Skeletal muscle satellite cell (primary cell): ENCODE data around the gene RPRD2.

Experiments used
- H3K27me3 ChIP-seq: 2 replicates; pipeline ENCODE4 v1.7.0; 2013; ENCODE audit warnings: low read length; ENCODE audit not compliant: control insufficient read depth, insufficient read depth
- H3K36me3 ChIP-seq: 2 replicates; pipeline ENCODE4 v1.7.0; 2013; ENCODE audit warnings: mild to moderate bottlenecking, control low read depth, low read length; ENCODE audit not compliant: insufficient read depth
- H3K4me1 ChIP-seq: 2 replicates; pipeline ENCODE4 v1.7.0; 2013; ENCODE audit warnings: low read length; ENCODE audit not compliant: control insufficient read depth, insufficient read depth
- H3K4me2 ChIP-seq: 2 replicates; pipeline ENCODE4 v1.7.0; 2013; ENCODE audit warnings: mild to moderate bottlenecking, low read length
- H3K4me3 ChIP-seq: 2 replicates; pipeline ENCODE4 v1.7.0; 2013; ENCODE audit warnings: low read length
- H3K9ac ChIP-seq: 2 replicates; pipeline ENCODE4 v1.7.0; 2013; ENCODE audit warnings: mild to moderate bottlenecking, low read depth, low read length, moderate library complexity
- H3K9me3 ChIP-seq: replicated peaks from 2 replicates; pipeline ENCODE4 v1.7.0; 2013; ENCODE audit warnings: mild to moderate bottlenecking, control low read depth, low read length

The RPRD2 gene

GRCh38 chr1:150507912-150508864 lies 144.2 kb downstream of the RPRD2 start, which contains the start of gene ECM1:
TSS of gene ECM1 (plus strand) at chr1:150508109. CDS start at chr1:150508210, 101 bp downstream.
- H3K9ac ChIP-seq: peak within 1 kb of the TSS; percentile 80
- peak within 1 kb of the TSS; percentile 84 for H3K4me2 ChIP-seq
- peaks cover 41% of the 10 kb centered on the region for H3K36me3 ChIP-seq
- peak within 1 kb of the TSS; percentile 73 for H3K4me3 ChIP-seq
- H3K9me3 ChIP-seq: no peaks in the 10 kb centered on the region
- H3K4me1 ChIP-seq: peaks cover 24% of the 10 kb centered on the region
- H3K27me3 ChIP-seq: no peaks in the 10 kb centered on the region

- Histone ChIP-seq H3K4me3 (peak overlapping the region; percentile 73), H3K36me3 (peaks cover 42% of the 10 kb centered on the region)
Observed at GRCh38 chr1:150508982-150509381, 145.0 kb downstream of the RPRD2 start.

GRCh38 chr1:150511551-150511950 lies 147.6 kb downstream of the RPRD2 start:
- peaks cover 23% of the 10 kb centered on the region for H3K36me3 ChIP-seq
- no peak overlapping the region for H3K4me3 ChIP-seq
- peaks cover 36% of the 10 kb centered on the region for H3K4me1 ChIP-seq
- H3K9ac ChIP-seq: no peak overlapping the region
- H3K27me3 ChIP-seq: no peaks in the 10 kb centered on the region
- no peak overlapping the region for H3K4me2 ChIP-seq
- H3K9me3 ChIP-seq: no peaks in the 10 kb centered on the region

More at GRCh38 chr1:150508982-150509381, 145.0 kb downstream of the RPRD2 start:
- H3K27me3 ChIP-seq: no peaks in the 10 kb centered on the region
- H3K9me3 ChIP-seq: no peaks in the 10 kb centered on the region
- peaks cover 25% of the 10 kb centered on the region for H3K4me1 ChIP-seq
- H3K9ac ChIP-seq: peak overlapping the region; percentile 80
- peak overlapping the region; percentile 84 for H3K4me2 ChIP-seq

GRCh38 chr1:150511985-150512660 lies 148.2 kb downstream of the RPRD2 start:
- Histone ChIP-seq H3K4me3 (no peak overlapping the region), H3K9ac (no peak overlapping the region), H3K4me2 (no peak overlapping the region), H3K9me3 (no peaks in the 10 kb centered on the region), H3K36me3 (peaks cover 20% of the 10 kb centered on the region), H3K4me1 (peaks cover 38% of the 10 kb centered on the region), H3K27me3 (no peaks in the 10 kb centered on the region)

- Histone ChIP-seq H3K4me3 (no peak overlapping the region), H3K9me3 (no peaks in the 10 kb centered on the region), H3K27me3 (no peaks in the 10 kb centered on the region), H3K4me2 (no peak overlapping the region), H3K9ac (no peak overlapping the region), H3K36me3 (peaks cover 20% of the 10 kb centered on the region), H3K4me1 (peaks cover 34% of the 10 kb centered on the region)
Observed at GRCh38 chr1:150512846-150513245, 148.9 kb downstream of the RPRD2 start.

- no peak overlapping the region for H3K4me3 ChIP-seq
- no peaks in the 10 kb centered on the region for H3K9me3 ChIP-seq
- H3K4me2 ChIP-seq: no peak overlapping the region
- H3K27me3 ChIP-seq: no peaks in the 10 kb centered on the region
- H3K9ac ChIP-seq: no peak overlapping the region
- H3K4me1 ChIP-seq: peaks cover 29% of the 10 kb centered on the region
- peaks cover 20% of the 10 kb centered on the region for H3K36me3 ChIP-seq
Observed at GRCh38 chr1:150513351-150513791, 149.4 kb downstream of the RPRD2 start.

GRCh38 chr1:150514260-150514659 lies 150.3 kb downstream of the RPRD2 start:
- Histone ChIP-seq H3K4me2 (no peak overlapping the region), H3K4me1 (peaks cover 20% of the 10 kb centered on the region)

GRCh38 chr1:150514913-150515327 lies 151.0 kb downstream of the RPRD2 start:
- Histone ChIP-seq H3K27me3 (no peaks in the 10 kb centered on the region), H3K9ac (peak overlapping the region; percentile 72), H3K4me1 (peaks cover 18% of the 10 kb centered on the region), H3K4me3 (peak overlapping the region; percentile 77), H3K36me3 (peaks cover 20% of the 10 kb centered on the region), H3K9me3 (no peaks in the 10 kb centered on the region), H3K4me2 (peak overlapping the region; percentile 91)

More at GRCh38 chr1:150514260-150514659, 150.3 kb downstream of the RPRD2 start:
- no peak overlapping the region for H3K4me3 ChIP-seq
- H3K27me3 ChIP-seq: no peaks in the 10 kb centered on the region
- peaks cover 20% of the 10 kb centered on the region for H3K36me3 ChIP-seq
- no peaks in the 10 kb centered on the region for H3K9me3 ChIP-seq
- no peak overlapping the region for H3K9ac ChIP-seq

GRCh38 chr1:150515328-150516049 lies 151.5 kb downstream of the RPRD2 start, which contains the start of gene FALEC:
TSS of gene FALEC (plus strand) at chr1:150515752.
- peak within 1 kb of the TSS; percentile 77 for H3K9ac ChIP-seq
- H3K36me3 ChIP-seq: peaks cover 20% of the 10 kb centered on the region
- H3K4me3 ChIP-seq: peak within 1 kb of the TSS; percentile 77
- H3K9me3 ChIP-seq: no peaks in the 10 kb centered on the region
- peaks cover 18% of the 10 kb centered on the region for H3K4me1 ChIP-seq
- peak within 1 kb of the TSS; percentile 91 for H3K4me2 ChIP-seq
- H3K27me3 ChIP-seq: no peaks in the 10 kb centered on the region

- Histone ChIP-seq H3K4me1 (peaks cover 18% of the 10 kb centered on the region), H3K27me3 (no peaks in the 10 kb centered on the region), H3K9me3 (no peaks in the 10 kb centered on the region), H3K4me2 (peak overlapping the region; percentile 91), H3K36me3 (peaks cover 17% of the 10 kb centered on the region), H3K9ac (peak overlapping the region; percentile 77), H3K4me3 (peak overlapping the region; percentile 77)
Observed at GRCh38 chr1:150516050-150516591, 152.2 kb downstream of the RPRD2 start.
